WERI-Rb-1 (cell line): Measurements from ENCODE around the gene TBCD.

Source experiments
- DNase-seq: peaks from one replicate; pipeline ENCODE4 v3.0.0-alpha.2; 2020
- H3K27ac ChIP-seq: fragments of 250-450 bp; sonication (Bioruptor Pico); 2 replicates; pipeline ENCODE4 v1.5.1; 2020; ENCODE audit warnings: mild to moderate bottlenecking, moderate library complexity
- H3K27me3 ChIP-seq: fragments of 250-450 bp; sonication (Bioruptor Pico); 2 replicates; pipeline ENCODE4 v1.5.1; 2021; ENCODE audit warnings: mild to moderate bottlenecking, low read depth, moderate library complexity; ENCODE audit not compliant: insufficient read depth, severe bottlenecking
- H3K36me3 ChIP-seq: fragments of 250-450 bp; sonication (Bioruptor Pico); 2 replicates; pipeline ENCODE4 v1.5.1; 2020; ENCODE audit warnings: mild to moderate bottlenecking, moderate library complexity
- H3K4me3 ChIP-seq: 2 replicates; pipeline ENCODE4 v1.5.1; 2011; ENCODE audit warnings: low read depth, mild to moderate bottlenecking, control low read depth, low read length
- H3K9me3 ChIP-seq: fragments of 250-450 bp; sonication (Bioruptor Pico); 2 replicates; pipeline ENCODE4 v1.5.1; 2021; ENCODE audit warnings: mild to moderate bottlenecking, moderate library complexity; ENCODE audit not compliant: severe bottlenecking
- CTCF ChIP-seq: IDR thresholded peaks from 2 replicates; pipeline ENCODE4 v1.5.1; 2011; ENCODE audit warnings: low read depth, mild to moderate bottlenecking, control low read depth, inconsistent platforms, low read length

TBCD gene

GRCh38 chr17:82865774-82866395 lies 114.0 kb downstream of the TBCD start:
- TF ChIP-seq CTCF, result no peak
- H3K4me3 ChIP-seq, result no peak overlapping the region
- H3K27ac ChIP-seq, result no peak overlapping the region
- no peaks in the 10 kb centered on the region for H3K9me3 ChIP-seq
- no peaks in the 10 kb centered on the region for H3K27me3 ChIP-seq
- H3K36me3 ChIP-seq, result peaks cover 40% of the 10 kb centered on the region
- DNase-seq, result no peak

DNA sequence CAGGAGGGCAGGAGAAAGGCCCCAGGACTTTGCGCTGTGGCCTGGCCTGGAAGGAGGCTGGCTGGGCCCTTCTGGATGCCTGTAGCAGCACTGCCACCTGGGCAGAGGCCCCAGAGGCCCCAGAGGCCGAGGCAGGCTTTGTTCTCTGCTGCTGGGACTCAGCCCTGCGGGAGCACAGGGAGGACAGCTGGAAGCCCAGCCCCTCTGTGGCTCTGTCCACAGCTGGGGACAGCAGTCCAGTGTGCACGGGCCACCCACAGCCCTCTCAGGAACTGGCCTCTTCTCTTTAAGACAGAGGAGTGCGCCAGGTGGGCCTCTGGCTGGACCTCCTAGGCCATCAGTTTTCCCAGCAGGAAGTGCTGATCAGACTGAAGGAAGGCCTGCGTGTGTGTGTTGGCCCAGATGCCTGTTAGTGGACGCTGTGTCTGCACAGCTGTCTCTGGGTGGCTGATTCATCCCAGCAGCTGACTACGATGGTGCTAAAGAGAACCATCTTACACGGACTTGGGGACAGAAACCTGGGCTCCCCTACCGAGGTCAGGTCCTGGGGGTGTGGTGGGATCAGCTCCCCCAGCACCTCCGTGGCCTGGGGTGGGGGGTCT lies 114.8 kb downstream of the TBCD start:
- Histone ChIP-seq H3K27ac (no peak overlapping the region), H3K4me3 (no peak overlapping the region), H3K9me3 (no peaks in the 10 kb centered on the region), H3K27me3 (no peaks in the 10 kb centered on the region), H3K36me3 (peaks cover 48% of the 10 kb centered on the region)
- no peak for TF ChIP-seq CTCF
- no peak for DNase-seq

GRCh38 chr17:82867763-82868325 lies 116.0 kb downstream of the TBCD start:
- no peak for TF ChIP-seq CTCF
- Histone ChIP-seq H3K27me3 (no peaks in the 10 kb centered on the region), H3K27ac (no peak overlapping the region), H3K9me3 (no peaks in the 10 kb centered on the region), H3K36me3 (peaks cover 58% of the 10 kb centered on the region), H3K4me3 (no peak overlapping the region)
- DNase-seq, result no peak

DNA sequence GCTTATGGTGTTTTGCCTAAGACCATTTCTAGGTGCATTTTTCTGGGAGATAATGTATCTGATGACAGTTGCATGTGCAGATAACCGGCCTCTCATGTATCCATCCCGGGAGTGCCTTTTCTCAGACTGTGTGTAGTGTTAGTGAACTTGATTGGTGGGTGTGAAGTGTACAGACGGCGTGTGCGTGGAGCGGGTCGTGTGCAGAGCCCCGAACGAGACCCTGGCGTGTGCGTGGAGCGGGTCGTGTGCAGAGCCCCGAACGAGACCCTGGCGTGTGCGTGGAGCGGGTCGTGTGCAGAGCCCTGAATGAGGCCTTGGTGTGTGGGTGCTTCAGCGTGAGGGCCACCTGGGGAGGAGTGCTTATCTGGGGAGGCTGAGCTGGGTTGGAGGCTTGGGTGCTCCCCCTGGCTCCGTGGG lies 116.9 kb downstream of the TBCD start:
- peaks cover 60% of the 10 kb centered on the region for H3K36me3 ChIP-seq
- H3K9me3 ChIP-seq, result no peaks in the 10 kb centered on the region
- H3K4me3 ChIP-seq, result no peak overlapping the region
- H3K27ac ChIP-seq, result peak overlapping the region; percentile 11; the same call in 1 of the 2 replicates
- H3K27me3 ChIP-seq, result no peaks in the 10 kb centered on the region
- DNase-seq, result no peak
- TF ChIP-seq CTCF, result no peak

- no peaks in the 10 kb centered on the region for H3K27me3 ChIP-seq
- H3K4me3 ChIP-seq, result no peak overlapping the region
- H3K27ac ChIP-seq, result no peak overlapping the region
- peaks cover 66% of the 10 kb centered on the region for H3K36me3 ChIP-seq
- TF ChIP-seq CTCF, result no peak
- no peak for DNase-seq
- H3K9me3 ChIP-seq, result no peaks in the 10 kb centered on the region
Measured at GRCh38 chr17:82869536-82869935, 117.7 kb downstream of the TBCD start.

DNA sequence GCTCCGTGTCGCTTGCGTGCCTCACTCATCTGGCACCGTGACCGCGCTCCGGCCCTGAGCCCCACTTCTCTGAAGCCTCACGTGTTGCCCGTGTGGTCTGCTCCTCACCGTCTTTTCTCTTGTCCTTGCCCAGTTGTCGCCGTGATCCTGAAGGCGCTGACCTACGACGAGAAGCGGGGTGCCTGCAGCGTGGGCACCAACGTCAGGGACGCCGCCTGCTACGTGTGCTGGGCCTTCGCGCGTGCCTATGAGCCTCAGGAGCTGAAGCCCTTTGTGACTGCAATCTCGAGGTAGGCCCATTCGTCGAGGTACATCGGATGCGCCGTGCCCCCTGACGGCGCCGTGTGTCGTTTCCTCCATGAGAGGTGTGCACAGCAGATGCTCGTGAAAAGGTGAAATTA lies 118.2 kb downstream of the TBCD start:
- no peak for DNase-seq
- no peak overlapping the region for H3K27ac ChIP-seq
- H3K27me3 ChIP-seq, result no peaks in the 10 kb centered on the region
- no peaks in the 10 kb centered on the region for H3K9me3 ChIP-seq
- TF ChIP-seq CTCF, result no peak
- no peak overlapping the region for H3K4me3 ChIP-seq
- H3K36me3 ChIP-seq, result peaks cover 70% of the 10 kb centered on the region
